GM23248 (cell line): ENCODE results near the gene PHACTR4. TPM values are rescaled to one million over a fixed set of nuclear protein-coding genes. Genes with fewer than 3 reads are reported as not detected.
A peak's percentile ranks its signal among the peaks of the same experiment; 100 is the strongest.
"Not testable (repeated sequence)": the region's sequence is repeated elsewhere in the genome, so short reads cannot be mapped to it uniquely, and the experiment has no call there.

ENCODE experiments used
- DNase-seq: peaks from one replicate; pipeline ENCODE4 v3.0.0-alpha.2; 2015
- H2AFZ ChIP-seq: fragments of 200-600 bp; sonication (generic); 2 replicates; pipeline ENCODE4 v1.6.1; 2016; ENCODE audit warnings: antibody characterized with exemption
- H3F3A ChIP-seq: fragments of 200-600 bp; sonication (generic); 2 replicates; pipeline ENCODE4 v1.6.1; 2016; ENCODE audit warnings: mild to moderate bottlenecking, antibody characterized with exemption, mixed run types; ENCODE audit not compliant: insufficient read depth
- H3K27ac ChIP-seq: fragments of 200-600 bp; sonication (generic); 2 replicates; pipeline ENCODE4 v1.5.1; 2016; ENCODE audit warnings: mild to moderate bottlenecking
- H3K27me3 ChIP-seq: fragments of 200-600 bp; sonication (generic); replicated peaks from 2 replicates; pipeline ENCODE4 v1.6.1; 2016; ENCODE audit warnings: mild to moderate bottlenecking; ENCODE audit not compliant: insufficient read depth
- H3K36me3 ChIP-seq: fragments of 200-600 bp; sonication (generic); 2 replicates; pipeline ENCODE4 v1.6.1; 2016; ENCODE audit warnings: low read depth, mild to moderate bottlenecking
- H3K4me1 ChIP-seq: fragments of 200-600 bp; sonication (generic); 2 replicates; pipeline ENCODE4 v1.6.1; 2016; ENCODE audit warnings: mild to moderate bottlenecking; ENCODE audit not compliant: insufficient read depth
- H3K4me2 ChIP-seq: fragments of 200-600 bp; sonication (generic); one replicate; pipeline ENCODE4 v1.6.1; 2016; ENCODE audit warnings: mild to moderate bottlenecking; ENCODE audit not compliant: unreplicated experiment
- H3K4me3 ChIP-seq: fragments of 200-600 bp; sonication (generic); 2 replicates; pipeline ENCODE4 v1.5.1; 2016; ENCODE audit warnings: mild to moderate bottlenecking
- H3K79me2 ChIP-seq: fragments of 200-600 bp; sonication (generic); 2 replicates; pipeline ENCODE4 v1.6.1; 2016; ENCODE audit warnings: mild to moderate bottlenecking; ENCODE audit not compliant: insufficient read depth
- H3K9ac ChIP-seq: fragments of 200-600 bp; sonication (generic); 2 replicates; pipeline ENCODE4 v1.6.1; 2016; ENCODE audit warnings: mild to moderate bottlenecking
- H3K9me2 ChIP-seq: fragments of 200-600 bp; sonication (generic); 2 replicates; pipeline ENCODE4 v1.6.1; 2016; ENCODE audit warnings: mixed run types, mild to moderate bottlenecking, moderate library complexity; ENCODE audit not compliant: insufficient read depth
- H3K9me3 ChIP-seq: fragments of 200-600 bp; sonication (generic); one replicate; pipeline ENCODE4 v1.6.1; 2017; ENCODE audit warnings: low read depth
- H4K20me1 ChIP-seq: fragments of 200-600 bp; sonication (generic); 2 replicates; pipeline ENCODE4 v1.6.0; 2016; ENCODE audit not compliant: insufficient read depth
- EZH2 ChIP-seq: fragments of 200-600 bp; sonication (generic); IDR thresholded peaks from 2 replicates; pipeline ENCODE4 v1.6.1; 2018; ENCODE audit warnings: antibody characterized with exemption, mild to moderate bottlenecking; ENCODE audit not compliant: insufficient read depth, poor library complexity, severe bottlenecking
- EZH2phosphoT487 ChIP-seq: fragments of 200-600 bp; sonication (generic); IDR thresholded peaks from 2 replicates; pipeline ENCODE4 v1.6.1; 2018; ENCODE audit warnings: antibody characterized with exemption, moderate library complexity, mild to moderate bottlenecking, low read depth; ENCODE audit not compliant: insufficient read depth
- WGBS, 2 experiments: methylation state at CpG; one replicate each; pipeline ENCODE4 v1.1.6; 2015 to 2017; ENCODE audit warnings: low lambda C conversion rate in 2 of 2, low coverage in 1 of 2; ENCODE audit errors: missing lambda C conversion rate in 2 of 2; 5-methylcytosine and 5-hydroxymethylcytosine counted together
- in situ Hi-C: fragments of 300-500 bp; cut with MboI; formaldehyde crosslinking; loops from 2 replicates; pipeline ENCODE4 v1.15.0; 2020
- polyA plus RNA-seq: library from polyadenylated mRNA; unstranded; fragments of >200 nt; fragmentation: Nextera tagmentation; extraction: Ambion mirVana; gene quantifications from 2 replicates; pipeline ENCODE4 v1.2.1, GENCODE V29; 2016
- total RNA-seq: library from RNA; depleted of rRNA; stranded (reverse); fragments of >200 nt; shearing (Covaris generic); gene quantifications from 2 replicates; pipeline ENCODE4 v1.2.3, GENCODE V29; 2014

Gene PHACTR4
- total and polyA plus RNA-seq, 2 experiments from 2014 or later, result 5.2 to 14.3 TPM

DNA sequence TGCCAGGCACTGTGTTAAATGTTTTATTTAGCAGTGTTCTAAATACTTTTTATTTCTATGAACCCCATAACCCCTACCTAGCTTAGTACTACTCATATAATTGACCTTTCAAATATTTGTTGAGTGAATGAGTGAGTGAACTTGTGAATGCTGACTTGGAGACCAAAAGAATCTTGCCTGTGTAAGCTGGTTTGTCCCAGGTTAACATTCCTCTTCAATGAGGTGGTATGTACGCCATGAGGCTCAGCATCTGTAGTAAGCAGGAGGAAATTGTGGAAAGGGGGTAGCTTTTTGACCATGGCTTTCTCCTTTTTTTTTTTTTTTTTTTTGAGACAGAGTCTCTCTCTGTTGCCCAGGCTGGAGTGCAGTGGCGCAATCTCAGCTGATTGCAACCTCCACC, 26.1 kb upstream of the PHACTR4 start:
- Histone ChIP-seq H3K4me2 (no peak overlapping the region), H3K4me1 (peaks cover 11% of the 10 kb centered on the region; the same call in 1 of the 2 replicates), H4K20me1 (no peaks in the 10 kb centered on the region), H3K9me3 (no peaks in the 10 kb centered on the region), H3K36me3 (no peaks in the 10 kb centered on the region), H3K27me3 (no peaks in the 10 kb centered on the region), H3K9me2 (no peaks in the 10 kb centered on the region), H3F3A (peaks cover 9% of the 10 kb centered on the region; the same call in 1 of the 2 replicates), H2AFZ (no peak overlapping the region), H3K27ac (no peak overlapping the region), H3K79me2 (no peaks in the 10 kb centered on the region), H3K4me3 (no peak overlapping the region), H3K9ac (no peak overlapping the region)
- in situ Hi-C loops, result no loop called here
- WGBS, 2 experiments, result 55 to 72% methylated on average over 1 to 2 of the region's 2 CpGs
- peak; percentile 30 for DNase-seq
- no peak for TF ChIP-seq EZH2
- TF ChIP-seq EZH2phosphoT487, result no peak

DNA sequence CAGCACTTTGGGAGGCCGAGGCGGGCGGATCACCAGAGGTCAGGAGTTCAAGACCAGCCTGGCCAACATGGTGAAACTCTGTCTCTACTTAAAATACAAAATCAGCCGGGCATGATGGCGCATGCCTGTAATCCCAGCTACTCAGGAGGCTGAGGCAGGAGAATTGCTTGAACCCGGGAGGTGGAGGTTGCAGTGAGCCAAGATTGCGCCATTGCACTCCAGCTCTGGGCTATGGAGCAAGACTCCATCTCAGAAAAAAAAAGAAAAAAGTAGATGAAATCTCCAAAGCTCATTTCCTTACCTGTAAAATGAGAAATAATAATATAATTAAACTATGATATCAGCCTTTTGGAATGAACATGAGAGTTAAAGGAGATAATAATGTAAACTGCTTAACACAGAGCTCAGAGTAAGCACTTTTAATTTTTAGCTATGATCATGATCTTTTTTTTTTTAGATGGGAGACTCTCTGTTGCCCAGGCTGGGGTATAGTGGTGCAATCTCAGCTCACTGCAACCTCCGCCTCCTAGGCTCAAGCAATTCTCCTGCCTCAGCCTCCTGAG, 16.2 kb upstream of the PHACTR4 start:
- H2AFZ ChIP-seq, H3F3A ChIP-seq, H3K79me2 ChIP-seq, H3K9me3 ChIP-seq, H3K4me3 ChIP-seq, H4K20me1 ChIP-seq, H3K9me2 ChIP-seq, H3K4me2 ChIP-seq, DNase-seq, H3K27me3 ChIP-seq, H3K27ac ChIP-seq, H3K9ac ChIP-seq, in situ Hi-C loops, H3K36me3 ChIP-seq: not testable (repeated sequence)
- H3K4me1 ChIP-seq, result peaks cover 13% of the 10 kb centered on the region
- 91 to 93% methylated on average over 8 of the region's 8 CpGs for WGBS, 2 experiments

DNA sequence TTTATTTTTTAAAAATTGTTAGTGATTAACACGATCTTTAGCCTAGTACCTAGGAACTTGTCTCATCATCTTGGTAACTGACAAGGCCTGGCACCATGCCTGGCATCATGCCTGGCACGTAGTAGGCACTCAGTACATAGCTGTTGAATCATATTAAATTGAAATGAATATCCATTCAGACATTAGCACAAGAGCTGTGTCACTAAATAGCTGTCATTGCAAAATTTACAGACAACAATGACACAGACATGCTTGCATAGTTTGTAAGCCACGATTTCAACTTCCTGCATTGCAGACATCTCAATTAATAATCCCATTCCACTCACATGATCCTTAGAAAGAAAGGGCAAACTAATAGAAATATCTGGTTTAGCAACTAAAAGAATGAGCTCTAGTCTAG, 15.4 kb upstream of the PHACTR4 start:
- WGBS, 2 experiments, result 17 to 21% methylated on average over 3 of the region's 3 CpGs
- Histone ChIP-seq H3K27ac (peak overlapping the region; percentile 59), H3K9me3 (no peaks in the 10 kb centered on the region), H4K20me1 (no peaks in the 10 kb centered on the region), H3K79me2 (no peaks in the 10 kb centered on the region), H3K9me2 (no peaks in the 10 kb centered on the region), H3F3A (peaks cover 5% of the 10 kb centered on the region; the same call in 1 of the 2 replicates), H3K4me1 (peaks cover 13% of the 10 kb centered on the region), H3K4me3 (no peak overlapping the region), H3K36me3 (no peaks in the 10 kb centered on the region), H2AFZ (peak overlapping the region; percentile 28; the same call in 1 of the 2 replicates), H3K9ac (peak overlapping the region; percentile 34; the same call in 1 of the 2 replicates), H3K4me2 (peak overlapping the region; percentile 21), H3K27me3 (no peaks in the 10 kb centered on the region)
- in situ Hi-C loops, result no loop called here
- TF ChIP-seq EZH2 (no peak), EZH2phosphoT487 (0 out of 2 replicates have a peak, but pooled peaks have one; percentile 36)
- DNase-seq, result peak; percentile 84

DNA sequence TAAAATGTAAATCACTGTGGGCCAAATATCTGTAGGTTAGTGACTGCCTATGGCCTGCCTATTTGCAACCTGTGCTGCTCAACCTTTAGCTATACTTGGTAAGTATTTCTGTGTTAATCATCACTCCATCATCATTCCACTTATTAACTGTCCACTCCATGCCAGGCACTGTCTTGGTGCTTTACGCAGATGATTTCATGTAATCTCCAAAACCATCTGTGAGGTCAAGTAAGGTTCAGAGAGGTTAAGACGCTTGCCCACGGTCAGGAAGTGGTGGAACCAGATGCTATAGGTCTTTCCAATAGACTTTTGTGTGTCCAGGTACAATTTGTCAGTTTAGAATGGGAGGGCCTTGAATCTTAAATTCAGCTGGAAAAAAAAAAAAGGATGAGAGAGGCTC, 10.8 kb upstream of the PHACTR4 start:
- Histone ChIP-seq H3K27ac (no peak overlapping the region), H3K9me2 (no peaks in the 10 kb centered on the region), H3K27me3 (no peaks in the 10 kb centered on the region), H3K79me2 (no peaks in the 10 kb centered on the region), H3K4me2 (no peak overlapping the region), H3K4me3 (no peak overlapping the region), H3K36me3 (no peaks in the 10 kb centered on the region), H3K9me3 (no peaks in the 10 kb centered on the region), H2AFZ (no peak overlapping the region), H3K9ac (no peak overlapping the region), H4K20me1 (no peaks in the 10 kb centered on the region), H3K4me1 (peaks cover 10% of the 10 kb centered on the region), H3F3A (peaks cover 4% of the 10 kb centered on the region; the same call in 1 of the 2 replicates)
- in situ Hi-C loops, result no loop called here
- DNase-seq, result no peak
- WGBS, 2 experiments, result 54 to 59% methylated on average over 3 of the region's 3 CpGs
- TF ChIP-seq EZH2phosphoT487 (no peak), EZH2 (no peak)
